CD4-positive, CD25-positive, alpha-beta regulatory T cell (primary cell): ENCODE data around the gene RPS15. TPM values are rescaled to one million over a fixed set of nuclear protein-coding genes. Genes with fewer than 3 reads are reported as not detected.
A peak's percentile ranks its signal among the peaks of the same experiment; 100 is the strongest.

Experiments
- ATAC-seq, 2 donors: fragments of 150-1000 bp; cut with Tn5 transposase; one replicate each; pipeline ENCODE4 v1.10.0; 2021; ENCODE audit warnings: low read depth in 2 of 2, moderate number of reproducible peaks in 2 of 2, moderate library complexity in 1 of 2
- DNase-seq, 3 donors: peaks; one replicate each; pipeline versions ENCODE4 v3.0.0 to v3.0.0-alpha.2; 2012 to 2022; ENCODE audit warnings: mixed read lengths in 1 of 3
- H3K27ac ChIP-seq: one replicate; pipeline ENCODE4 v1.7.0; 2013; ENCODE audit warnings: mild to moderate bottlenecking, low read length; ENCODE audit not compliant: insufficient read depth, poor library complexity, severe bottlenecking
- H3K27me3 ChIP-seq: one replicate; pipeline ENCODE4 v1.7.0; 2013; ENCODE audit warnings: low read length; ENCODE audit not compliant: control insufficient read depth, insufficient read depth
- H3K36me3 ChIP-seq: one replicate; pipeline ENCODE4 v1.7.0; 2013; ENCODE audit warnings: mild to moderate bottlenecking, low read length, moderate library complexity; ENCODE audit not compliant: control insufficient read depth, insufficient read depth
- H3K4me1 ChIP-seq: 2 replicates; pipeline ENCODE4 v1.7.0; 2013; ENCODE audit warnings: mild to moderate bottlenecking, low read length; ENCODE audit not compliant: insufficient read depth, control insufficient read depth, poor library complexity, severe bottlenecking
- H3K4me3 ChIP-seq: one replicate; pipeline ENCODE4 v1.7.0; 2013; ENCODE audit warnings: low read depth, mild to moderate bottlenecking, low read length, moderate library complexity
- H3K9me3 ChIP-seq, 2 experiments: 1 replicate in 1 of 2; 2 replicates in 1 of 2; pipeline ENCODE4 v1.7.0; 2013; ENCODE audit warnings: low read length in 2 of 2, mild to moderate bottlenecking in 1 of 2, moderate library complexity in 1 of 2; ENCODE audit not compliant: control insufficient read depth in 2 of 2
- H3K27ac Mint-ChIP-seq, 3 donors: one replicate each; pipeline ENCODE4 v1.8.0; 2020 to 2022; ENCODE audit warnings: mild to moderate bottlenecking in 3 of 3, mixed read lengths in 3 of 3, moderate library complexity in 2 of 3
- H3K27me3 Mint-ChIP-seq: one replicate; pipeline ENCODE4 v1.8.0; 2022; ENCODE audit warnings: mild to moderate bottlenecking, mixed read lengths
- H3K36me3 Mint-ChIP-seq: one replicate; pipeline ENCODE4 v1.8.0; 2020; ENCODE audit warnings: mixed read lengths
- H3K4me1 Mint-ChIP-seq, 4 donors: one replicate each; pipeline ENCODE4 v1.8.0; 2020 to 2022; ENCODE audit warnings: mixed read lengths in 4 of 4, mild to moderate bottlenecking in 1 of 4
- H3K4me3 Mint-ChIP-seq, 4 donors: one replicate each; pipeline ENCODE4 v1.8.0; 2020 to 2022; ENCODE audit warnings: mild to moderate bottlenecking in 4 of 4, mixed read lengths in 4 of 4, moderate library complexity in 3 of 4
- H3K9me3 Mint-ChIP-seq, 7 donors: one replicate each; pipeline ENCODE4 v1.8.0; 2020 to 2022; ENCODE audit warnings: mixed read lengths in 7 of 7, mild to moderate bottlenecking in 3 of 7, moderate library complexity in 2 of 7
- polyA plus RNA-seq, 4 donors: library from polyadenylated mRNA; unstranded; fragments of 300-500 nt; fragmentation: Illumina TruSeq; gene quantifications; one replicate each; pipeline ENCODE4 v1.2.3, GENCODE V29; 2021
- total RNA-seq: library from RNA; stranded (reverse); gene quantifications from one replicate; pipeline ENCODE4 v1.2.3, GENCODE V29; 2022

Gene RPS15
- total RNA-seq (1,352 TPM), polyA plus RNA-seq (1,000 to 10,000 TPM; 2,869 to 3,453 (median 3,084) TPM)

GRCh38 chr19:1438035-1438932 is at the start of gene RPS15:
Gene RPS15 (plus strand): TSS chr19:1438396. CDS start chr19:1438426, 30 bp downstream.
- Mint-ChIP-seq H3K4me1 (peaks cover 0 to 32% (median 13%) of the 10 kb centered on the region in 4 donors), H3K36me3 (peaks cover 7% of the 10 kb centered on the region), H3K4me3 (peak within 1 kb of the TSS; percentile 90 to 99 (median 98)), H3K27me3 (peaks cover 9% of the 10 kb centered on the region), H3K27ac (peak within 1 kb of the TSS; percentile 96 to 100 (median 98)), H3K9me3 (peaks cover 0 to 2% (median 0%) of the 10 kb centered on the region in 7 donors)
- Histone ChIP-seq H3K4me3 (peak within 1 kb of the TSS; percentile 78), H3K4me1 (peaks cover 25% of the 10 kb centered on the region), H3K27ac (peak within 1 kb of the TSS; percentile 87), H3K36me3 (peaks cover 37% of the 10 kb centered on the region), H3K27me3 (no peaks in the 10 kb centered on the region), H3K9me3 (no peaks in the 10 kb centered on the region)
- peak; percentile 92 to 97 (median 97) for DNase-seq
- peak; percentile 77 to 83 for ATAC-seq

- no peak overlapping the region for H3K27ac Mint-ChIP-seq
- Histone ChIP-seq H3K4me1 (peaks cover 11% of the 10 kb centered on the region), H3K36me3 (peaks cover 27% of the 10 kb centered on the region), H3K4me3 (no peak overlapping the region), H3K27ac (no peak overlapping the region), H3K27me3 (no peaks in the 10 kb centered on the region), H3K9me3 (no peaks in the 10 kb centered on the region)
- no peak for ATAC-seq
- peaks cover 0 to under 1% (median 0%) of the 10 kb centered on the region in 7 donors for H3K9me3 Mint-ChIP-seq
- peaks cover 2% of the 10 kb centered on the region for H3K27me3 Mint-ChIP-seq
- peak overlapping the region in 1 of 4 donors; percentile 72 for H3K4me3 Mint-ChIP-seq
- DNase-seq, result no peak
- peaks cover 15% of the 10 kb centered on the region for H3K36me3 Mint-ChIP-seq
- H3K4me1 Mint-ChIP-seq, result peaks cover 7 to 19% (median 9%) of the 10 kb centered on the region in 4 donors
These were observed 49.6 kb upstream of the RPS15 start for GRCh38 chr19:1388637-1389026.

- Mint-ChIP-seq H3K4me3 (peak overlapping the region in 2 of 4 donors; percentile 38 to 72), H3K36me3 (peaks cover 15% of the 10 kb centered on the region), H3K4me1 (peaks cover 4 to 16% (median 8%) of the 10 kb centered on the region in 4 donors), H3K27me3 (no peaks in the 10 kb centered on the region), H3K9me3 (no peaks in the 10 kb centered on the region), H3K27ac (no peak overlapping the region)
- no peak for DNase-seq
- Histone ChIP-seq H3K27ac (no peak overlapping the region), H3K9me3 (no peaks in the 10 kb centered on the region), H3K27me3 (no peaks in the 10 kb centered on the region), H3K4me1 (peaks cover 8% of the 10 kb centered on the region), H3K36me3 (peaks cover 27% of the 10 kb centered on the region), H3K4me3 (no peak overlapping the region)
- no peak for ATAC-seq
These were observed 48.9 kb upstream of the RPS15 start for GRCh38 chr19:1389033-1389940.

- H3K27me3 ChIP-seq, result no peaks in the 10 kb centered on the region
- no peak for ATAC-seq
- no peak overlapping the region for H3K4me3 ChIP-seq
- no peaks in the 10 kb centered on the region for H3K9me3 ChIP-seq
- no peak overlapping the region for H3K27ac Mint-ChIP-seq
- H3K4me3 Mint-ChIP-seq, result no peak overlapping the region
- no peaks in the 10 kb centered on the region for H3K27me3 Mint-ChIP-seq
- peaks cover 15% of the 10 kb centered on the region for H3K36me3 Mint-ChIP-seq
- peaks cover 0 to 7% (median 2%) of the 10 kb centered on the region in 4 donors for H3K4me1 Mint-ChIP-seq
- no peaks in the 10 kb centered on the region for H3K4me1 ChIP-seq
- peaks cover 25% of the 10 kb centered on the region for H3K36me3 ChIP-seq
- H3K27ac ChIP-seq, result no peak overlapping the region
- no peak for DNase-seq
- H3K9me3 Mint-ChIP-seq, result no peaks in the 10 kb centered on the region
These were observed 47.2 kb upstream of the RPS15 start for GRCh38 chr19:1390890-1391423.

GRCh38 chr19:1392407-1392806 is 45.8 kb upstream of the RPS15 start:
- Mint-ChIP-seq H3K36me3 (peaks cover 15% of the 10 kb centered on the region), H3K4me3 (no peak overlapping the region), H3K27me3 (no peaks in the 10 kb centered on the region), H3K4me1 (peaks cover 0 to 6% (median 1%) of the 10 kb centered on the region in 4 donors), H3K27ac (no peak overlapping the region), H3K9me3 (no peaks in the 10 kb centered on the region)
- Histone ChIP-seq H3K4me1 (peaks cover 2% of the 10 kb centered on the region), H3K36me3 (peaks cover 22% of the 10 kb centered on the region), H3K27ac (no peak overlapping the region), H3K4me3 (no peak overlapping the region), H3K27me3 (no peaks in the 10 kb centered on the region), H3K9me3 (no peaks in the 10 kb centered on the region)
- DNase-seq (no peak), ATAC-seq (no peak)

GRCh38 chr19:1392939-1393530 is 45.2 kb upstream of the RPS15 start:
- ATAC-seq (no peak), DNase-seq (no peak)
- H3K27me3 Mint-ChIP-seq, result no peaks in the 10 kb centered on the region
- peaks cover 0 to 6% (median 1%) of the 10 kb centered on the region in 4 donors for H3K4me1 Mint-ChIP-seq
- Histone ChIP-seq H3K4me3 (no peak overlapping the region), H3K36me3 (peaks cover 22% of the 10 kb centered on the region), H3K9me3 (no peaks in the 10 kb centered on the region), H3K4me1 (peaks cover 2% of the 10 kb centered on the region), H3K27ac (no peak overlapping the region), H3K27me3 (no peaks in the 10 kb centered on the region)
- peaks cover 15% of the 10 kb centered on the region for H3K36me3 Mint-ChIP-seq
- H3K9me3 Mint-ChIP-seq, result no peaks in the 10 kb centered on the region
- H3K27ac Mint-ChIP-seq, result peak overlapping the region in 1 of 3 donors; percentile 63
- no peak overlapping the region for H3K4me3 Mint-ChIP-seq

- Mint-ChIP-seq H3K4me1 (peaks cover 0 to 5% (median 1%) of the 10 kb centered on the region in 4 donors), H3K27me3 (no peaks in the 10 kb centered on the region), H3K9me3 (no peaks in the 10 kb centered on the region), H3K27ac (no peak overlapping the region), H3K4me3 (no peak overlapping the region), H3K36me3 (peaks cover 14% of the 10 kb centered on the region)
- ATAC-seq (no peak), DNase-seq (no peak)
- Histone ChIP-seq H3K4me1 (peaks cover 2% of the 10 kb centered on the region), H3K27ac (no peak overlapping the region), H3K36me3 (peaks cover 20% of the 10 kb centered on the region), H3K4me3 (no peak overlapping the region), H3K9me3 (no peaks in the 10 kb centered on the region), H3K27me3 (no peaks in the 10 kb centered on the region)
These were observed 44.4 kb upstream of the RPS15 start for GRCh38 chr19:1393841-1394240.
